ENCODE measurements around the gene PARD6A.

PARD6A gene, protein sequence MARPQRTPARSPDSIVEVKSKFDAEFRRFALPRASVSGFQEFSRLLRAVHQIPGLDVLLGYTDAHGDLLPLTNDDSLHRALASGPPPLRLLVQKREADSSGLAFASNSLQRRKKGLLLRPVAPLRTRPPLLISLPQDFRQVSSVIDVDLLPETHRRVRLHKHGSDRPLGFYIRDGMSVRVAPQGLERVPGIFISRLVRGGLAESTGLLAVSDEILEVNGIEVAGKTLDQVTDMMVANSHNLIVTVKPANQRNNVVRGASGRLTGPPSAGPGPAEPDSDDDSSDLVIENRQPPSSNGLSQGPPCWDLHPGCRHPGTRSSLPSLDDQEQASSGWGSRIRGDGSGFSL

GRCh38 chr16:67660564-67661028, at the start of gene PARD6A:
Gene PARD6A, plus strand, starts transcription at chr16:67660960. Its CDS starts 79 bp downstream, at chr16:67661039.
- DNase-seq (ENCODE audit: low read depth) = peak; percentile 90

DNA sequence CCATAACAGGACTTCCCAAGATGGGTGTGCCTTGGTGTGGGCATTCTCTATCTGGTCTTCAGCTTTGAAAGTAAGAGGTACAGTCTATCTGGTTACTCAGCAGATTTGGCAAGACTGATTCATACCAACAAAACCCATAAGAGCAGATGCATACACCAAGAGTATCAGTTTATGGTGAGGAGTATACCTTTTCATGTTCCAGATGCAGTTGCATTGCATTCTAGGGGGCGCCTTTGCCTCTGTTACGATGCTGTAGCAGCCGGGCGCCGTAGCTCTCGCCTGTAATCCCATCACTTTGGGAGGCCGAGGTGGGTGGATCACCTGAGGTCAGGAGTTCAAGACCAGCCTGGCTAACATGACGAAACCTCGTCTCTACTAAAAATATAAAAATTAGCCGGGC, 47.0 kb upstream of the PARD6A start:
- DNase-seq (ENCODE audit: low read depth) = no peak

GRCh38 chr16:67628216-67628615, 32.5 kb upstream of the PARD6A start:
- no peak for DNase-seq (ENCODE audit: low read depth)

- DNase-seq (ENCODE audit: low read depth) = no peak
These were observed 28.2 kb upstream of the PARD6A start for GRCh38 chr16:67632415-67633172.

GRCh38 chr16:67636713-67637112, 24.0 kb upstream of the PARD6A start:
- no peak for DNase-seq (ENCODE audit: low read depth)

- no peak for DNase-seq (ENCODE audit: low read depth)
These were observed 23.1 kb upstream of the PARD6A start for GRCh38 chr16:67637625-67638024.

GRCh38 chr16:67641779-67642708, 18.7 kb upstream of the PARD6A start:
- no peak for DNase-seq (ENCODE audit: low read depth)

DNA sequence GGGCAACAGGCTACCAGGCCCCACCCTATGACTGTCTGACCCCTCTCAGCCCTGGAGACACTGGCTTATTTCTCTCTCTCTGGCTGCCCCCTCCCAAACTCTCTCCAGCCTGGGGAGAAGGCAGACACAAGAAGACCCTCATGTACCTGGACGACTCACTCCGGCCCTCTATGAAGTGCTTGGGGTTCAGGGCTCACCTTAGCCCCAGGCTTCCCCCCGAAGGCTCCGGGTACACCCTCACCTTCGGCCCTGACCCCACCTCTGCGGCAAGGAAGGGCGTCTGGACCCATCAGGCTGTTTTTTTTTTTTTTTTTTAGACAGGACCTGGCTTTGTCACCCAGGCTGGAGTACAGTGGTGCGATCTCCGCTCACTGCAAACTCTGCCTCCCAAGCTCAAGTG, 16.7 kb upstream of the PARD6A start:
- DNase-seq (ENCODE audit: low read depth) = no peak

GRCh38 chr16:67645397-67646121, 15.2 kb upstream of the PARD6A start:
- DNase-seq (ENCODE audit: low read depth) = no peak

GRCh38 chr16:67647111-67647651, 13.6 kb upstream of the PARD6A start:
- DNase-seq (ENCODE audit: low read depth) = no peak

DNA sequence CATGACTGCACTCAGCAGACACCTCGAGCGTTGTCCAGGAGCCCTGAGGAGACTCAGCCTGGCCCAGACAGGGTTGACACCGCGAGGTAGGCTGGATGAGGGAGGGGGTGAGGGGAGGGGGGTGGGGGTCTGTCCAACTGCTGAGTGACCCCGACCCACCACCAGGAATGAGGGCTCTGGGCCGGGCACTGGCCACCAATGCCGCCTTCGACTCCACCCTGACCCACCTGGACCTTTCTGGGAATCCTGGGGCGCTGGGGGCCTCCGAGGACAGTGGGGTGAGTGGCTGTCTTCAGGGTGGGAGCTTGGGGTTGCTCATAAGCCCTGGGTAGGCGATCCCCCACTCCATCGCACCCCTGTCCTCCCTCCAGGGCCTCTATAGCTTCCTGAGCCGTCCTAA, 13.1 kb upstream of the PARD6A start:
- no peak for DNase-seq (ENCODE audit: low read depth)

- no peak for DNase-seq (ENCODE audit: low read depth)
These were observed 12.5 kb upstream of the PARD6A start for GRCh38 chr16:67648088-67648763.

DNA sequence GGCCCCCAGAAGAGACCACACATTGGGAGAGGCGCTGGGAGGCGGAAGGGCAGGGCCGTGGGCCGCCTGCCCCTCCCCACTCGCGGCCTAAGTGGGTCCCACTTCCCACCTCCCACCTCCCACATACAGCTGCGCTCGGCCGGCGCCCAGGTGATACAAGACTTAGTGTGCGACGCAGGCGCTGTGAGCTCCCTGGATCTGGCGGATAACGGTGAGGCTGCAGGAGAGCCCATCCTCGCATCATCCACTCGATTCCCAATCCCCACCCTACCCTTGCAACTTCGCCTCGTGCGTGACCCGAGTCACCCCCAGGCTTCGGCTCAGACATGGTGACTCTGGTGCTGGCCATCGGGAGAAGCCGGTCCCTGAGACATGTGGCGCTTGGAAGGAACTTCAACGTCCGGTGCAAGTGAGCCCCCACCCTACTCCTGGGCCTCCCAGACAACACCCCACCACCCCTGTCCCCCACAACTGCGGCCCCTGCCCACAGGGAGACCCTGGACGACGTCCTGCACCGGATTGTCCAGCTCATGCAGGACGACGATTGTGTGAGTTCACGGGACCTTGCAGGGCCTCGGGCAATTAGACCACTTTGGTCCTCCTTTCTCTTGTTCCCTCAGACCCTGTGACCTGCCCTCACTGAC, 11.9 kb upstream of the PARD6A start:
- DNase-seq (ENCODE audit: low read depth) = no peak

DNA sequence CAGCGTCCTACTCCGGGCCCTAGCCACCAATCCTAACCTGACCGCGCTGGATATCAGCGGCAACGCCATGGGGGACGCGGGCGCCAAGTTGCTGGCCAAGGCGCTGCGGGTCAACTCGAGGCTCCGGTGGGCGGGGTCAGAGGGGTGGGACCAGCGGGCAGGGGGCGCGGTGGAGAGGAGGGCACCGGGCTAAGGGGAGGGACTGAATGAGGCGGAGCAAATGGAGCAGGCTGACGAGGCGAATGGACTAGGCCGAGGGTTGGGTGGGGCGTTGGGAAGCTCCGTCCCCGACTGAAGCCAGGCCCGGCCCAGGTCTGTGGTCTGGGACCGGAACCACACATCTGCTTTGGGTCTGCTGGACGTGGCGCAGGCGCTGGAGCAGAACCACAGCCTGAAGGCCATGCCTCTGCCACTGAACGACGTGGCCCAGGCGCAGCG, 11.2 kb upstream of the PARD6A start:
- DNase-seq (ENCODE audit: low read depth) = no peak

DNA sequence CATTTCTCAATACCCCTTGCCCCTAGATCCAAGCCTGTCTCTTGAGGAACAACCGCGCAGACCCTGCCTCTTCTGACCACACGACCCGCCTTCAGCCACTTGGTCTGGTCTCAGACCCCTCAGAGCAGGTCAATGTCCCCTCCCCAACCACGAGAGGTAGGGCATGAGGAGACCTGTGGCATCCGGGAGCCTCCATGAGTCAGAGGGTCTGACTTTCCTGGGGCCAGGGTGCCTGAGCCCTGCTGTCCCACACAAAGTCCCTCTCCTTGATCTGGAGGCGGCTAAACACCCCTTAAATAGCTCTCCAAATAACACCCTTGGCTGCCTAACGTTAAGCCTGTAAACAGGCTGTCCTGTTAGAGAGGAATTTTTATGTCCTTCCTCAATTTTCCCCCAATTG, 10.7 kb upstream of the PARD6A start:
- DNase-seq (ENCODE audit: low read depth) = no peak

GRCh38 chr16:67651039-67651438, 9.7 kb upstream of the PARD6A start:
- no peak for DNase-seq (ENCODE audit: low read depth)

DNA sequence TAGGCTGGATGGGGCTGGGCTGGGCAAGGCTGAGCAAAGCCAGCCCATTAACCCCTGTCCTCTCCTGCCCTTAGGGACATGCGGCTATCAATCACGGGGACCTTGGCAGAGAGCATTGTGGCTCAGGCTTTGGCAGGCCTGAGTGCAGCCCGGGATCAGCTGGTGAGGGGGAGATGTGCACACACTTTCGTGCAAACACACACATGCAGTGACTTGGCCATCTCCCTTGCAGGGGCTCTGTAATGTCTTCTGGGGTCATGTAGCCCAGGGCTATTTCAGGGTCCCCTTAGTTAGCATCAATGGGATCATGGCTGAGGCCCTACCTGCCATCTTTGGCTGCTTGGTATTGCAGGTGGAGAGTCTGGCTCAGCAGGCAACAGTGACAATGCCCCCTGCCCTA, 8.9 kb upstream of the PARD6A start:
- DNase-seq (ENCODE audit: low read depth) = no peak

DNA sequence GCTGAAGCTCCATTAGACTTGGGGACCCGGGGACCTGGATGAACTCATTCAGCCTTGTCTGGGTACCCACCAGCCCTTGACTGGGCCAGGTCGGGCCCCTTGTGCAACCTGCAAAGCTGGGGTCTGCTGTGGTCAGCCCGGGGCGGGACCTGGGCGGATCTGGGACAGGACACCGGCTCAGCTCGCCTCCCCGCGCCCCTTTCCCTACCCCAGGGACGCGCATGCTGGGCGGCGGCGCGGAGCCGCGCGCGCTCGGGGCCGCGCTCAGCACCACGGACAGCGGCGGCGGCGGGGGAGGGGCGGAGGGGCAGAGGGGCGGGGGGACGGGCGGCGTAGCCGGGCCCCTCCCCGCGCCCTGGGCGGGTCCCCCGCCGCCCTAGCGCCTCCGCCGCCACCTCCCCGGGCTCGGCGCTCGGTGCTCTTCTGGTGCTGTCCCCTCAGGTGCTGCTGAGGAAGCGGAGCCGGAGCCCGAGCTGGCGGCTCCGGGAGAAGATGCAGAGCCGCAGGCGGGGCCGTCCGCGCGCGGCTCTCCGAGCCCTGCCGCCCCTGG, 8.1 kb upstream of the PARD6A start:
- DNase-seq (ENCODE audit: low read depth) = no peak

DNA sequence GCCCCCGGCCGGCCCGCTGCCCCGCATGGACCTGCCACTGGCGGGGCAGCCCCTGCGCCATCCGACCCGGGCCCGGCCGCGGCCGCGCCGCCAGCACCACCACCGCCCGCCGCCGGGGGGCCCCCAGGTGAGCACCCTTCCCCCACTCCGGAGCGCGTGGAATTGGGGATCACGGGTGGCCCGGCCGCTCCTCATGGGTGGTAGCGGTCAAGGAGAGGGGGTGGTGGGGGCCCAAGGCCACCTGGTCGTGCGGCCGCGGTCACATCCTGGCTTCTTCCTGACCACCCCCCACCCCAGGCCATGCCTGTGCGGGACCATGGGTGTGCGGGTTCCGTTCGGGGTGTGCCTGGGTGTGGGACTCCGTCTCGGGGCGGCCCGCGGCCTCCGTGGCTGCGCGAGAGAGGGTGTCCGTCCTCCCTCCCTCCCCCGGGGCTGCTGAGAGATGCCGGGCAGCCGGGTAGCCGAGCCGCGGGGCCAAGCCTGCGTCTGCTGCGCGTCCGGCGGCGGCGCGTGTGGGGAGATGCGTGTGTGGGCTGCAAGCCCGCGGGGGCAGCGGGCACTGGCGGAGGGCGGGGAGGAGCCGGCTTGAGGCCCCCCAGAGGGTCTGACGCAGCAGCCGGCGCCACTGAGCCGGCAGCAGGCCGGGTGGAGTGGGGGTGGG, 7.5 kb upstream of the PARD6A start:
- DNase-seq (ENCODE audit: low read depth) = no peak
